Cardiac septum (tissue), 1 donor: Measurements from ENCODE around the gene USP13. TPM values are rescaled to one million over a fixed set of nuclear protein-coding genes. Genes with fewer than 3 reads are reported as not detected.

Source experiments
- DNase-seq: peaks from one replicate; pipeline ENCODE4 v3.0.0-alpha.2; 2020; ENCODE audit warnings: low spot score
- intact Hi-C: fragments of 100-400 bp; cut with DNase I; formaldehyde crosslinking; loops from one replicate; pipeline ENCODE4 v1.14.0; 2022
- total RNA-seq: library from RNA; stranded (reverse); fragmentation: NEBNext Ultra II Directional; extraction: Animal tissue kit (Norgen Biotek cat#: 25700); gene quantifications from one replicate; pipeline ENCODE4 v1.2.1, GENCODE V29; 2021
- donor health status: DM: no; HTN: no; CAD: no.

Gene USP13
- total RNA-seq, 1 donor from 2014 or later = 128 TPM

DNA sequence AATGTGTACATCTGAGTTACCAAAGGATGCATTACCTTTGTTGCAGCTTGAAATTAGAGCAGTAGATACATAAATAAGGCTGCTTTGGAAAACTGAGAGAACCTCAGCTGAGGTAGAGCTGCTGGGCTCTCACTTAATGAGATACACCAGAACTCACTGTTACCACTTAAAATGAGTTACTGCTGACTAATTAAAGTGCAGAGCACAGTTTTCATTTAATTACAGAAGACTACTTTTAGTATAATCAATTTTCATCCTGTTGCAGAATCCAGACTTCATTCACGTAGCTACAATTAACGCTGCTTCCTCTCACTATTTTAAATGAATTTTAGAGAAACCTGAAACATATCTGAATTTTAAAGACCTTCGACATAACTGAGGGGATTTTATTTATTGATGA lies 169.5 kb downstream of the USP13 start:
- intact Hi-C loops = no loop called here

DNA sequence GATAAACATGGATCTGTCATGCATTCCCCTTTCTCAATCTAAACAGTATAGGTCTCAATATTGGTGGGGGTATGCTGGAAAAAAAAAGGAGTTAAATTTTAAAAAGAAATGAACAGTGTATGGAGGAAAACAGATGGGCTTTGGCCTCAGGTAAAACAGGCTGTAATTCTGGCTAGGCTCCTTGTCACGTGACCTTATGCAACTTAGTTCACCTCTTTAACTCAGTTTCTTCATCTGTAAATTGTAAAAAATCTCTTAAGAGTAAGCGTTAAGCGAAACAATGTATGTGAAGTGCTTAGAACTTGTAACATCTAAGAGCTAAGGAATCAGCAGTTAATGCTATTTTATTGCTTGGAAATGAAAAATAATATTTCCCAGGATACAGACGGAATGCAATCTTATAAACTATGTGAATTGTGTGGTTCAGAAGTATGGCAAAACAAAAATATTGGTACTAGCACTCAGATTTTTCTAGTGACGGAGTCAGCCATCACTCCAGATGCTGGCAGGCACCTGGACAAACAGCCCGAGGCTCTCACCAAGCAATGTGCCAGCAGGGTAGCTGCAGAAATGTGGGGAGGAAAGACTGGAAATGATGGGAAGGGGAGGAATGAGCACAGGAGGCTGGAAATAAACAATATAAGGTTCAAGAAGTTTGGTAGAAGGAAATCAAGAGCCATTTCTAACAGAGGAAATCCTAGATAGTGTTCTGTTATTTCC lies 172.8 kb downstream of the USP13 start:
- intact Hi-C loops = no loop called here
- no peak for DNase-seq

More for the DNA sequence above, 169.5 kb downstream of the USP13 start:
- no peak for DNase-seq

DNA sequence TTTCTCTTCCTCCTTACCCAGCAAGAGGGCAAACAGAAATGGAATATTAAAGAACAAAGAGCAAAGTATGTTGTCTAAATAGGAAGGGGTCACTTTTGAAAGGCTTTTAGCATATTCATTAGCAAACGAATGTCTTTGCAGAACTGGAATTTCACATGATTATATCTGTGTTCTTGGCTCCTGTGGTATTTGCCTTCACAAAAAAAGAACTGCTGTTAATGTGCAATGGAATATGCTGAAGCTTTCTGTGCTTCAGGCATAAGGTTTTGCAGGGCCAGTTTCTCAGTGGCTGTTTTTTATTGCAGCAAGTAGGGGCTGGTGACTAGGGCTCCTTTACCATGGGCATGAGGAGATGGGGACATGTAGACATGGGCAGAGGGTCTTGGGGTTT lies 173.4 kb downstream of the USP13 start:
- intact Hi-C loops = no loop called here
- DNase-seq = no peak

DNA sequence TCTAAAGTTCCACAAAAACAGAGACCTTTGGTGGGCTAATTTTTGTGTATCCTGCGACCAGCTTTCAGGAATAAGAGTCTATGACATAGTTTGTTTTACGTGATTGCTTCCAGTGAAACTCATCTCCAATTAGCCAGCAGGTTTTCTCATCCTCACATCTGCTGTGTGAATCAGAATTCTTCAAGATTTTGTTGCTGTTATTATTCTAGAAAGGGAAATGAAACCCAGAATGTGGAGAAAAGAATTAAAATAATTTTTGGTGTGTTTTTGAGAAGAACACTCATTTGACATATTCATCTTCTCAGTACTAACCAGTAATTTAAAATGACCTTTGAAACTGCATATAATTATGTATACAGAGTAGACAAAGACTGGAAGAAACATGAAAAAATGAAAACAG lies 175.9 kb downstream of the USP13 start:
- intact Hi-C loops = no loop called here

DNA sequence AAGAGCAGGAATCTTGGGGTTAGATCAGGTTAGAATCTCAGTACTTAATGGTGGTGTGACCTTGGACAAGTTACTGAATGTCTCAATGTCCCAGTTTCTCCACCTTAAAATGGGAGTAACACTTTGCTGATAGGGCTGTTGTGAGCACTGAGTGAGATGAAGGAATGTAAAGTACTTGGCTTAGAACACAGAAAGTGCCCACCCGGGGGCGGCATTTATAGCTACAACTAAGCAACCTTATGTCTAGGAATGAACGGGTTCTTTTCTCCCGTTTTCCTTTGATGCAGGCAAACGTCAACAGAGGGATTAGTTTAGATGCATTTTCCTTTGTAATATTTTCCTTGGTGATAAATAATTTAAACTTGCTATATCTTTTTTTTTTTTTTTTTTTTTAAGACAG lies 176.6 kb downstream of the USP13 start:
- intact Hi-C loops = no loop called here

More for the DNA sequence above, 175.9 kb downstream of the USP13 start:
- no peak for DNase-seq

DNA sequence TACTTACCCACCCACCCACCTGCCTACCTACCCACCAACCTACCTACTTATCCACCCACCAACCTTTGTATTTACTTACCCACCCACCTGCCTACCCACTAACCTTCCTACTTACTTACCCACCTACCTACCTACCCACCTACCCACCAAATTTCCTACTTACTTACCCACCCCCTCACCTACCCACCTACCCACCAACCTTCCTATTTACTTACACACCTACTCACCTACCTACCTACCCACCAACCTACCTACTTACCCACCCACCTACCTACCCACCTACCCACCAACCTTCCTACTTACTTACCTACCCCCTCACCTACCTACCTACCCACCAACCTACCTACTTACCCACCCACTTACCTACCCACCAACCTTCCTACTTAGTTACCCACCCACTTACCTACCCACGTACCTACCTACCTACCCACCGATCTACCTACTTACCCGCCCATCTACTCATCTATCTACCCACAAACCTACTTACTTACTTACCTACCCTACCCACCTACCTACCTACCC lies 179.6 kb downstream of the USP13 start:
- no peak for DNase-seq
- intact Hi-C loops = no loop called here

More for the DNA sequence above, 176.6 kb downstream of the USP13 start:
- DNase-seq = no peak

DNA sequence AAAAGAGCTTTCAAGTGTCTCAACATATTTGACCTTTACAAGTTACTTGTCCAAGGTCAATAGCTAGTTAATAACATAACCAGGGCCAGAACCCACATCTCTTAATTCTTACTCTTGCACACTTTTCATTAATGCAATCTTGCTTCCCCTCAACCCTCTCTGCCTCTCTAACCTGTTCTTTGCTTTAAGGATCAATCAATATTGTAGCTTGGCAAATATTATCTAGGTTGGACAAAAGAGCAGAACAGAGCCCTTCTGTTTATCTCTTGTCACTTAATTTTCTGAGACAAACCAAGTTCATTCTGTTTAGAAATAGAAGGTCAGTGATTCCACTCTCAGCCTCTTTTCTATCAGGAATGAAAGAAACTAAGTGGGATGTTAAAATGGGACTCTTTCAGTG lies 180.5 kb downstream of the USP13 start:
- no peak for DNase-seq
- intact Hi-C loops = no loop called here

DNA sequence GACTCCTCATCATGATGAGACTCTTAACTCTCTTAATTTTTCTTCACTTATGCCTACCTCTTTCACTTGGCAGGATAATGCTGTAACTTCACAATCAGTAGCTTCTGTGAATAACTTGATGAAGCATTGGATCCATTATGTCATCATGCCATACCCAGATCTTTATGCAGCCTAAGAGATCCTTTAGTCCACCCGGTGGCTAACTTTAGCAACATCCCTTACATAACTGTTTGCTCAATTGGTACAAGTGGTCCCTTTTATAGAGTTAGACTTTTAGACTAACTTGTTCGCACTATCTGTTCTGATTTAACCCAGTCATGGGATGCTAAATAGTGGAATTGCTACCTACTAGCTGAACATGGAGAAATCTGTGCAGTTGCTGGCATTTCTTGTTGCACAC lies 184.5 kb downstream of the USP13 start:
- intact Hi-C loops = no loop called here
- DNase-seq = no peak

Other genes with a start within 250 kb of the USP13 start
- 14.7 TPM for gene GNB4, start 201.6 kb upstream of the USP13 start, total RNA-seq
- gene ACTL6A, start 90.1 kb upstream of the USP13 start, total RNA-seq = 14.4 TPM
- 47.5 TPM for gene MRPL47, start 48.4 kb upstream of the USP13 start, total RNA-seq
- 258 TPM for gene NDUFB5, start 48.2 kb upstream of the USP13 start, total RNA-seq